ENCODE measurements around the gene ZNF300.
"Not testable (repeated sequence)": the region's sequence is repeated elsewhere in the genome, so short reads cannot be mapped to it uniquely, and the experiment has no call there.

ZNF300 gene

DNA sequence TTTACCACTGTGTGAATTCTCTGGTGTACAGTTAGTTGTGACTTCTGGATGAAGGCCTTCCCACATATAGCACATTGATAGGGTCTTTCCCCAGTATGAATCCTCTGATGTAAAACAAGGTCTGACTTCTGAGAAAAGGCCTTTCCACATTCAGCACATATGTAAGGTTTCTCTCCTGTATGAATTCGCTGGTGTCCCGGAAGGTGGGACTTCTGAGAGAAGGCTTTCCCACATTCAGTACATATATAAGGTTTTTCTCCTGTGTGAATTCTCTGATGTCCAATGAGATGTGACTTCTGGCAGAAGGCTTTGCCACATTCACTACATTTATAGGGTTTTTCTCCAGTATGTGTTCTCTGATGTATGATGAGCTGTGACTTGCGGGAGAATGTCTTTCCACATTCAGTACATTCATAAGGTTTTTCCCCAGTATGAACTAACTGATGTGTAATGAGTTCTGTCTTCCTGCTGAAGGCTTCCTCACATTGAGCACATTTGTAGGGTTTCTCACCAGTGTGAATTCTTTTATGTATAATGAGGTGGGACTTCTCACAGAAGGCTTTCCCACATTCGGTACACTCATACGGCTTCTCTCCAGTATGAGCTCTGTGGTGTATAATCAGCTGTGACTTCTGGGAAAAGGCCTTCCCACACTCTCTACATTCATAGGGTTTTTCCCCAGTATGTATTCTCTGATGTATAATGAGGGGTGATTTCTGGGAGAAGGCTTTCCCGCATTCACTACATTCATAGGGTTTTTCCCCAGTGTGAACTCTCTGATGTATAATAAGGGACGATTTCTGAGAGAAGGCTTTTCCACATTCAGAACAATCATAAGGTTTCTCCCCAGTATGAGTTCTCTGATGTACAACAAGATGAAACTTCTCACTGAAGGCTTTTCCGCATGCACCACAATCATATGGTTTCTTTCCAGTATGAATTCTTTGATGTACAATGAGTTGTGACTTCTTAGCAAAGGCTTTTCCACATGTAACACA, 9.1 kb downstream of the ZNF300 start:
- no peaks in the 10 kb centered on the region for H3K4me1 ChIP-seq
- no peaks in the 10 kb centered on the region for H3K27me3 ChIP-seq
- no peak for DNase-seq
- peaks cover 55% of the 10 kb centered on the region for H3K36me3 ChIP-seq
- H3K4me3 ChIP-seq (ENCODE audit: low read depth, low read length): no peak overlapping the region
- TF ChIP-seq, protein P1, sequence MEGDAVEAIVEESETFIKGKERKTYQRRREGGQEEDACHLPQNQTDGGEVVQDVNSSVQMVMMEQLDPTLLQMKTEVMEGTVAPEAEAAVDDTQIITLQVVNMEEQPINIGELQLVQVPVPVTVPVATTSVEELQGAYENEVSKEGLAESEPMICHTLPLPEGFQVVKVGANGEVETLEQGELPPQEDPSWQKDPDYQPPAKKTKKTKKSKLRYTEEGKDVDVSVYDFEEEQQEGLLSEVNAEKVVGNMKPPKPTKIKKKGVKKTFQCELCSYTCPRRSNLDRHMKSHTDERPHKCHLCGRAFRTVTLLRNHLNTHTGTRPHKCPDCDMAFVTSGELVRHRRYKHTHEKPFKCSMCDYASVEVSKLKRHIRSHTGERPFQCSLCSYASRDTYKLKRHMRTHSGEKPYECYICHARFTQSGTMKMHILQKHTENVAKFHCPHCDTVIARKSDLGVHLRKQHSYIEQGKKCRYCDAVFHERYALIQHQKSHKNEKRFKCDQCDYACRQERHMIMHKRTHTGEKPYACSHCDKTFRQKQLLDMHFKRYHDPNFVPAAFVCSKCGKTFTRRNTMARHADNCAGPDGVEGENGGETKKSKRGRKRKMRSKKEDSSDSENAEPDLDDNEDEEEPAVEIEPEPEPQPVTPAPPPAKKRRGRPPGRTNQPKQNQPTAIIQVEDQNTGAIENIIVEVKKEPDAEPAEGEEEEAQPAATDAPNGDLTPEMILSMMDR (IDR thresholded peaks at IDR 0.05; ENCODE audit: low read depth, low read length): no peak
- peaks cover 19% of the 10 kb centered on the region for H3K9me3 ChIP-seq

DNA sequence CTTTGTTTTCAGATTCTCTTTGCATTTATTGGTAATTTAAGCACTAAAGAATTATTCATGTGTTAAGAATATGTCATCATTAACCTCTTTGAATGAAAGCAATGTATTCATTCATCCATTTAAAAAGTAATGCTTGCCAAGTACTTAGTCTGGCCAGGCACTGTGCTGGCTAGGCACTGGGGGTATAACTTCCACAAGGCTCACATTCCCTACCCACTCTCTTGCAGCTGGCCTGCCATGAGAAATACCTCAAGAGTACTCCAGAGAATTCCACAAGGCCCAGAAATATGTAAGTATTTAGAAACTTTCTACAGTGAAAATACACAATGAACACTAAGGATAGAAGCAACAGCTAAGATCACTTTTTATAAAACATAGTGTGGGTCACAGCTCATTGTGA, 25.4 kb downstream of the ZNF300 start:
- H3K9me3 ChIP-seq: no peaks in the 10 kb centered on the region
- no peaks in the 10 kb centered on the region for H3K4me1 ChIP-seq

DNA sequence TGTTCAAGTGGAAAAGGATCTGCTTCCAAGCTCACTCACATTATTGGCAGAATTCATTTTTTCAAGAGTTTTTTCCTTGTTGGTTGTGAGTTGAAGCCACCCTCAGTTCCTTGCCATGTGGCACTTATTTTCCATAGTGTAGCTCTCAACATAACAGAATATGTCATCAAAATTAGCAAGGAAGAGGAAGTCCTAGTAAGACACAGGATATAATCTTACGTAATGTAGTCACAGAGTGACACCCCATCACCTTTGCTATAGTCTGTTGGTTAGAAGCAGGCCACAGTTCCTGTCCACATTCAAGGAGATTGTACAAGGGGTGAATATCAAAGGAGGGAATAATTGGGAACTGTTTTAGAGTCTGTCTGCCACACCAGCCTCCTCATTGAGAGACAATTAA, 42.7 kb downstream of the ZNF300 start:
- DNase-seq: no peak
- Histone ChIP-seq H3K27me3 (no peaks in the 10 kb centered on the region), H3K4me3 (ENCODE audit: low read depth, low read length) (no peak overlapping the region), H3K36me3 (no peaks in the 10 kb centered on the region), H3K4me1 (no peaks in the 10 kb centered on the region), H3K9me3 (peaks cover 3% of the 10 kb centered on the region; the same call in 1 of the 2 replicates)
- TF ChIP-seq, protein P1 (IDR thresholded peaks at IDR 0.05; ENCODE audit: low read depth, low read length): no peak

More for the DNA sequence above, 25.4 kb downstream of the ZNF300 start:
- no peaks in the 10 kb centered on the region for H3K27me3 ChIP-seq
- DNase-seq: no peak
- TF ChIP-seq, protein P1 (IDR thresholded peaks at IDR 0.05; ENCODE audit: low read depth, low read length): no peak
- no peak overlapping the region for H3K4me3 ChIP-seq (ENCODE audit: low read depth, low read length)
- no peaks in the 10 kb centered on the region for H3K36me3 ChIP-seq

DNA sequence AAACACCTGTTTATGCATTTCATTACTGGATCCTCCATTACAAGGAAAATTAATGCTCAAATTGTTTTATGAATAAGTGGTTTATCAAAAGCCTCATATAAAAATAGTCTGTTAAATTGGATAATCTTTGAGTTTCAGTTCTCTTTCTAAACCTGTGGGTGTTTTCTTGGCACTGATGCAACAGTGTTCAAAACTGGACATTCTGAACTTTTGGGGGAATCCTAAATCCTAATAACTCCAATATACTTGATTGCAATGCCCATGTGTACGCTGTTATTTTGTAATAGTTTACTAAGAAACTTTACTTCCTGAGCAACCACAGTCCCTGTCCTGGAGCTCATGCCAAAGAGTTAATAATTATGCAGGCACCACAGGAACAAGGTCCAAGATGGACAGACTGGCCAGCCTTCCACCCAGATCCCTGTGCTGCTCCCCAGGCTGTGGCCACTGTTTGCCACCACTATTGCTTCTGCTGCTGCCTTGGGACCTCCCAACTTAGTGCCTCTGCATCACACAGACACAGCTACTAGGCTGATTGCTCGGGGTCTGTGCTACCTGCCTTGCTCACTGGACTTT, 44.4 kb downstream of the ZNF300 start:
- H3K9me3 ChIP-seq: peaks cover 3% of the 10 kb centered on the region; the same call in 1 of the 2 replicates
- no peaks in the 10 kb centered on the region for H3K27me3 ChIP-seq

DNA sequence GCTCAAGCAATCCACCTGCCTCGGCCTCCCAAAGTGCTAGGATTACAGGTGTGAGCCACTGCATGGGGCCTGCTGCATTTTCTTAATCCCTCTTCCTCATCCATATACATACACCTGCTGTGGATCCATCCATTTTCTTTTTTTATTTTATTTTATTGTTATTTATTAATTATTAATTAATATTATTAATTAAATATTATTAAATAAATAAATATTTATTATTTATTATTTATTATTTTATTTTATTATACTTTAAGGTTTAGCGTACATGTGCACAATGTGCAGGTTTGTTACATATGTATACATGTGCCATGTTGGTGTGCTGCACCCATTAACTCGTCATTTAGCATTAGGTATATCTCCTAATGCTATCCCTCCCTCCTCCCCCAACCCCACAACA, 48.1 kb downstream of the ZNF300 start:
- not testable (repeated sequence) for DNase-seq; H3K36me3 ChIP-seq; H3K9me3 ChIP-seq; H3K4me3 ChIP-seq (ENCODE audit: low read depth, low read length); H3K27me3 ChIP-seq; H3K4me1 ChIP-seq

More for the DNA sequence above, 44.4 kb downstream of the ZNF300 start:
- TF ChIP-seq, protein P1 (IDR thresholded peaks at IDR 0.05; ENCODE audit: low read depth, low read length): no peak
- no peaks in the 10 kb centered on the region for H3K36me3 ChIP-seq
- no peaks in the 10 kb centered on the region for H3K4me1 ChIP-seq
- no peak for DNase-seq
- no peak overlapping the region for H3K4me3 ChIP-seq (ENCODE audit: low read depth, low read length)

DNA sequence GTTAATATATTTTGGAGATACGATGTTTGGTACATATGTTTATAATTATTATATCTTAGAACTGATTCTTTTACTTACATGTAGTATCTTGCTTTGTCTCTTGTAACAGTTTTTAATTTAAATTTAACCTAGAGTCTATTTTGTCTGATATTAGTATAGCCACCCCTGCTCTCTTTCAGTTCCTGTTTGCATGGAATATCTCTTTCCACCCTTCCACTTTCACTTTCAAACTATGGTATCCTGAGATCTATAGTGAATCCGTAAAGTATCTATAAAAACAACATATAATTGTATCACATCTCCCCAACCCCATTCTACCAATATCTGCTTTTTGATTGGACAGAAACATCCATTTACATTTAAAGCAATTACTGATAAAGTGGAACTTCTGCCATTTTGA, 51.2 kb downstream of the ZNF300 start:
- H3K9me3 ChIP-seq: no peaks in the 10 kb centered on the region
- H3K4me3 ChIP-seq (ENCODE audit: low read depth, low read length): no peak overlapping the region
- TF ChIP-seq, protein P1 (IDR thresholded peaks at IDR 0.05; ENCODE audit: low read depth, low read length): no peak
- no peaks in the 10 kb centered on the region for H3K36me3 ChIP-seq
- peaks cover 10% of the 10 kb centered on the region for H3K27me3 ChIP-seq
- no peak for DNase-seq
- no peaks in the 10 kb centered on the region for H3K4me1 ChIP-seq
